ENCODE data around the gene TSHZ1.

DNA sequence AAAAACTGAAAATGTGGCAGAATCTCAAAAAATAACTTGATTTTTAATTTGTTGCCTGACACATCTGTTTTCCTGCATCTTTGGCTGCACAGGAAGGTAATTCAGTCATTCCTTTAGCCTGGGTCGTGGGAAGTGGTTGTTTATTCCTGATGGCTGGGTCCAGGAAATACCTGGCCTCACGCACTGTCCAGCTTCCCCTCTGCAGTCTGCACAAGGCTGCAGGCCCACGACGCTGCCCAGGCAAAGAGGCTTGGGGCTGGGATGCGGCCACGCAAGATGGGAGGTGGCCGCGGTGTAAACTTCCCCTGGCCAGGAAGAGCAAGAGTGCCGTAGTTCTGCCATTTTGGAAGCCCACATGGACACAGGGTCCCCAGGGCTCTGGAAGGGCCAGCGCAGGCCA lies 28.2 kb downstream of the TSHZ1 start:
- TF ChIP-seq, protein P1, sequence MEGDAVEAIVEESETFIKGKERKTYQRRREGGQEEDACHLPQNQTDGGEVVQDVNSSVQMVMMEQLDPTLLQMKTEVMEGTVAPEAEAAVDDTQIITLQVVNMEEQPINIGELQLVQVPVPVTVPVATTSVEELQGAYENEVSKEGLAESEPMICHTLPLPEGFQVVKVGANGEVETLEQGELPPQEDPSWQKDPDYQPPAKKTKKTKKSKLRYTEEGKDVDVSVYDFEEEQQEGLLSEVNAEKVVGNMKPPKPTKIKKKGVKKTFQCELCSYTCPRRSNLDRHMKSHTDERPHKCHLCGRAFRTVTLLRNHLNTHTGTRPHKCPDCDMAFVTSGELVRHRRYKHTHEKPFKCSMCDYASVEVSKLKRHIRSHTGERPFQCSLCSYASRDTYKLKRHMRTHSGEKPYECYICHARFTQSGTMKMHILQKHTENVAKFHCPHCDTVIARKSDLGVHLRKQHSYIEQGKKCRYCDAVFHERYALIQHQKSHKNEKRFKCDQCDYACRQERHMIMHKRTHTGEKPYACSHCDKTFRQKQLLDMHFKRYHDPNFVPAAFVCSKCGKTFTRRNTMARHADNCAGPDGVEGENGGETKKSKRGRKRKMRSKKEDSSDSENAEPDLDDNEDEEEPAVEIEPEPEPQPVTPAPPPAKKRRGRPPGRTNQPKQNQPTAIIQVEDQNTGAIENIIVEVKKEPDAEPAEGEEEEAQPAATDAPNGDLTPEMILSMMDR (IDR thresholded peaks at IDR 0.05), result no peak
- no peak for TF ChIP-seq POLR2A (IDR thresholded peaks at IDR 0.05)
